Right renal cortex interstitium (tissue), 3 donors: ENCODE results near the gene TGFA. TPM values are rescaled to one million over a fixed set of nuclear protein-coding genes. Genes with fewer than 3 reads are reported as not detected.

Experiments
- DNase-seq, 3 donors: peaks; one replicate each; pipeline ENCODE4 v3.0.0-alpha.2; 2013; ENCODE audit warnings: low read depth in 3 of 3, low spot score in 2 of 3
- polyA plus RNA-seq, 3 donors: library from polyadenylated mRNA; unstranded; fragments of 120-200 nt; gene quantifications; one replicate each; pipeline ENCODE4 v1.2.1, GENCODE V29; 2013; ENCODE audit not compliant: insufficient read length in 3 of 3

The TGFA gene
- polyA plus RNA-seq, 3 donors: 15.8 to 18.5 (median 17.6) TPM

GRCh38 chr2:70554338-70554892 lies 789 bp upstream of the TGFA start:
- no peak for DNase-seq

- no peak for DNase-seq
Observed at GRCh38 chr2:70553334-70553583, 367 bp downstream of the TGFA start.

GRCh38 chr2:70552501-70553333 lies 909 bp downstream of the TGFA start:
- DNase-seq: no peak

GRCh38 chr2:70551167-70551566 lies 2.5 kb downstream of the TGFA start:
- no peak for DNase-seq

GRCh38 chr2:70549962-70550361 lies 3.7 kb downstream of the TGFA start:
- no peak for DNase-seq

- DNase-seq: no peak
Observed at GRCh38 chr2:70549064-70549710, 4.4 kb downstream of the TGFA start.

GRCh38 chr2:70548233-70548632 lies 5.4 kb downstream of the TGFA start:
- no peak for DNase-seq

- no peak for DNase-seq
Observed at GRCh38 chr2:70546885-70547284, 6.7 kb downstream of the TGFA start.

- DNase-seq: no peak
Observed at GRCh38 chr2:70546376-70546775, 7.2 kb downstream of the TGFA start.

GRCh38 chr2:70541481-70542020 lies 12.1 kb downstream of the TGFA start:
- DNase-seq: no peak

- DNase-seq: no peak
Observed at GRCh38 chr2:70537840-70538239, 15.8 kb downstream of the TGFA start.

- no peak for DNase-seq
Observed at GRCh38 chr2:70536517-70537055, 17.0 kb downstream of the TGFA start.

GRCh38 chr2:70535573-70535972 lies 18.1 kb downstream of the TGFA start:
- no peak for DNase-seq

- no peak for DNase-seq
Observed at GRCh38 chr2:70534183-70534836, 19.3 kb downstream of the TGFA start.

GRCh38 chr2:70532244-70532935 lies 21.2 kb downstream of the TGFA start:
- DNase-seq: no peak

GRCh38 chr2:70531419-70532086 lies 22.1 kb downstream of the TGFA start:
- DNase-seq: no peak

GRCh38 chr2:70529610-70530009 lies 24.0 kb downstream of the TGFA start:
- no peak for DNase-seq

- no peak for DNase-seq
Observed at GRCh38 chr2:70528929-70529328, 24.7 kb downstream of the TGFA start.

- DNase-seq: no peak
Observed at GRCh38 chr2:70528276-70528675, 25.4 kb downstream of the TGFA start.

- no peak for DNase-seq
Observed at GRCh38 chr2:70527447-70528080, 26.1 kb downstream of the TGFA start.
